Measurements from ENCODE around the gene PSMD6. TPM values are rescaled to one million over a fixed set of nuclear protein-coding genes. Genes with fewer than 3 reads are reported as not detected.

The PSMD6 gene
- total RNA-seq, 1 experiment from 2014 or later, result 78.7 TPM

GRCh38 chr3:63974451-63974850, 48.8 kb downstream of the PSMD6 start:
- CTCF ChIA-PET, result interaction anchor here (1.0 kb wide), 1 partner anchor 12 kb away, joined by 3 read pairs; no protein-coding TSS in a partner anchor
- TF ChIP-seq EGR1 (IDR thresholded peaks at IDR 0.05; ENCODE audit: low read depth), result no peak
- no peak for TF ChIP-seq YY1 (IDR thresholded peaks at IDR 0.05; ENCODE audit: extremely low read depth, insufficient replicate concordance, low read depth, low read length)
- no peak for TF ChIP-seq JUND (IDR thresholded peaks at IDR 0.05)
- TF ChIP-seq RAD21 (IDR thresholded peaks at IDR 0.05; ENCODE audit: low read depth), result no peak
- no peak for TF ChIP-seq ATF3 (IDR thresholded peaks at IDR 0.05)
- no peak for TF ChIP-seq POLR2AphosphoS5 (IDR thresholded peaks at IDR 0.05; ENCODE audit: low read depth, low read length)
- no peak for TF ChIP-seq TCF7L2 (IDR thresholded peaks at IDR 0.05; ENCODE audit: borderline replicate concordance, extremely low read depth, insufficient read depth, insufficient read length)
- TF ChIP-seq, protein P1, sequence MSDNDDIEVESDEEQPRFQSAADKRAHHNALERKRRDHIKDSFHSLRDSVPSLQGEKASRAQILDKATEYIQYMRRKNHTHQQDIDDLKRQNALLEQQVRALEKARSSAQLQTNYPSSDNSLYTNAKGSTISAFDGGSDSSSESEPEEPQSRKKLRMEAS (IDR thresholded peaks at IDR 0.05), result no peak
- TF ChIP-seq, protein P2, sequence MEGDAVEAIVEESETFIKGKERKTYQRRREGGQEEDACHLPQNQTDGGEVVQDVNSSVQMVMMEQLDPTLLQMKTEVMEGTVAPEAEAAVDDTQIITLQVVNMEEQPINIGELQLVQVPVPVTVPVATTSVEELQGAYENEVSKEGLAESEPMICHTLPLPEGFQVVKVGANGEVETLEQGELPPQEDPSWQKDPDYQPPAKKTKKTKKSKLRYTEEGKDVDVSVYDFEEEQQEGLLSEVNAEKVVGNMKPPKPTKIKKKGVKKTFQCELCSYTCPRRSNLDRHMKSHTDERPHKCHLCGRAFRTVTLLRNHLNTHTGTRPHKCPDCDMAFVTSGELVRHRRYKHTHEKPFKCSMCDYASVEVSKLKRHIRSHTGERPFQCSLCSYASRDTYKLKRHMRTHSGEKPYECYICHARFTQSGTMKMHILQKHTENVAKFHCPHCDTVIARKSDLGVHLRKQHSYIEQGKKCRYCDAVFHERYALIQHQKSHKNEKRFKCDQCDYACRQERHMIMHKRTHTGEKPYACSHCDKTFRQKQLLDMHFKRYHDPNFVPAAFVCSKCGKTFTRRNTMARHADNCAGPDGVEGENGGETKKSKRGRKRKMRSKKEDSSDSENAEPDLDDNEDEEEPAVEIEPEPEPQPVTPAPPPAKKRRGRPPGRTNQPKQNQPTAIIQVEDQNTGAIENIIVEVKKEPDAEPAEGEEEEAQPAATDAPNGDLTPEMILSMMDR (IDR thresholded peaks at IDR 0.05 in 2 of 3, conservative IDR thresholded peaks at IDR 0.05 in 1 of 3; ENCODE audit: borderline replicate concordance in 1 of 3, insufficient read depth in 1 of 3, low read depth in 2 of 3, low read length in 2 of 3), result no peak
- no peak for TF ChIP-seq SIN3A (IDR thresholded peaks at IDR 0.05; ENCODE audit: low read depth)
- TF ChIP-seq SP1 (IDR thresholded peaks at IDR 0.05; ENCODE audit: low read depth), result no peak
- TF ChIP-seq FOSL1 (IDR thresholded peaks at IDR 0.05; ENCODE audit: low read depth), result no peak
- no peak for TF ChIP-seq CEBPB (IDR thresholded peaks at IDR 0.05; ENCODE audit: low read depth)
- no peak for TF ChIP-seq EZH2 (IDR thresholded peaks at IDR 0.05)
- TF ChIP-seq, protein P3, sequence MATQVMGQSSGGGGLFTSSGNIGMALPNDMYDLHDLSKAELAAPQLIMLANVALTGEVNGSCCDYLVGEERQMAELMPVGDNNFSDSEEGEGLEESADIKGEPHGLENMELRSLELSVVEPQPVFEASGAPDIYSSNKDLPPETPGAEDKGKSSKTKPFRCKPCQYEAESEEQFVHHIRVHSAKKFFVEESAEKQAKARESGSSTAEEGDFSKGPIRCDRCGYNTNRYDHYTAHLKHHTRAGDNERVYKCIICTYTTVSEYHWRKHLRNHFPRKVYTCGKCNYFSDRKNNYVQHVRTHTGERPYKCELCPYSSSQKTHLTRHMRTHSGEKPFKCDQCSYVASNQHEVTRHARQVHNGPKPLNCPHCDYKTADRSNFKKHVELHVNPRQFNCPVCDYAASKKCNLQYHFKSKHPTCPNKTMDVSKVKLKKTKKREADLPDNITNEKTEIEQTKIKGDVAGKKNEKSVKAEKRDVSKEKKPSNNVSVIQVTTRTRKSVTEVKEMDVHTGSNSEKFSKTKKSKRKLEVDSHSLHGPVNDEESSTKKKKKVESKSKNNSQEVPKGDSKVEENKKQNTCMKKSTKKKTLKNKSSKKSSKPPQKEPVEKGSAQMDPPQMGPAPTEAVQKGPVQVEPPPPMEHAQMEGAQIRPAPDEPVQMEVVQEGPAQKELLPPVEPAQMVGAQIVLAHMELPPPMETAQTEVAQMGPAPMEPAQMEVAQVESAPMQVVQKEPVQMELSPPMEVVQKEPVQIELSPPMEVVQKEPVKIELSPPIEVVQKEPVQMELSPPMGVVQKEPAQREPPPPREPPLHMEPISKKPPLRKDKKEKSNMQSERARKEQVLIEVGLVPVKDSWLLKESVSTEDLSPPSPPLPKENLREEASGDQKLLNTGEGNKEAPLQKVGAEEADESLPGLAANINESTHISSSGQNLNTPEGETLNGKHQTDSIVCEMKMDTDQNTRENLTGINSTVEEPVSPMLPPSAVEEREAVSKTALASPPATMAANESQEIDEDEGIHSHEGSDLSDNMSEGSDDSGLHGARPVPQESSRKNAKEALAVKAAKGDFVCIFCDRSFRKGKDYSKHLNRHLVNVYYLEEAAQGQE (IDR thresholded peaks at IDR 0.05; ENCODE audit: low read depth), result no peak
- no peak for TF ChIP-seq ZNF274 (IDR thresholded peaks at IDR 0.05; ENCODE audit: low read depth, low read length)
- Histone ChIP-seq H3K79me2 (ENCODE audit: insufficient read depth, low read length) (peaks cover 21% of the 10 kb centered on the region), H3K4me3 (replicated peaks in 1 of 2; ENCODE audit: low read depth in 1 of 2, low read length in 2 of 2) (no peak overlapping the region), H3K4me2 (ENCODE audit: low read length) (no peak overlapping the region), H3K9ac (ENCODE audit: low read length) (no peak overlapping the region), H3K4me1 (ENCODE audit: control insufficient read depth in 1 of 2, insufficient read depth in 2 of 2, low read length in 2 of 2) (no peaks in the 10 kb centered on the region), H3K9me2 (ENCODE audit: insufficient read depth) (no peaks in the 10 kb centered on the region), H3K9me3 (ENCODE audit: control insufficient read depth in 1 of 2, insufficient read depth in 1 of 2, low read depth in 1 of 2, low read length in 2 of 2) (no peaks in the 10 kb centered on the region), H4K20me1 (ENCODE audit: insufficient read depth) (peaks cover 5% of the 10 kb centered on the region; the same call in 1 of the 2 replicates), H3K27ac (ENCODE audit: low read depth, low read length) (no peak overlapping the region), H3K36me3 (ENCODE audit: control insufficient read depth in 1 of 2, insufficient read depth in 2 of 2, low read length in 2 of 2) (no peaks in the 10 kb centered on the region), H3K27me3 (ENCODE audit: insufficient read depth, low read length) (no peaks in the 10 kb centered on the region), H2AFZ (ENCODE audit: low read depth, low read length, poor library complexity, severe bottlenecking) (no peak overlapping the region)
- DNase-seq (ENCODE audit: low read depth, low spot score) (no peak), ATAC-seq (no peak)
- POLR2A ChIA-PET, result no interaction called here
- RAD21 ChIA-PET (ENCODE audit: low non-redundant PET in 1 of 2, low total read pairs in 2 of 2, uncharacterized antibody in 2 of 2, unreplicated experiment in 2 of 2), result no interaction called here
- BruUV-seq (replicated peaks), result no TSS peak
- intact Hi-C loops (cut with micrococcal nuclease), result no loop called here

Measured in HCT116 (cell line).